Measurements from ENCODE around the gene SEC14L5. TPM values are rescaled to one million over a fixed set of nuclear protein-coding genes. Genes with fewer than 3 reads are reported as not detected.

SEC14L5 gene
- total and polyA plus RNA-seq, 2 of the 4 experiments (the other 2 are of a cell fraction) = 0.07 TPM; not detected in 1

DNA sequence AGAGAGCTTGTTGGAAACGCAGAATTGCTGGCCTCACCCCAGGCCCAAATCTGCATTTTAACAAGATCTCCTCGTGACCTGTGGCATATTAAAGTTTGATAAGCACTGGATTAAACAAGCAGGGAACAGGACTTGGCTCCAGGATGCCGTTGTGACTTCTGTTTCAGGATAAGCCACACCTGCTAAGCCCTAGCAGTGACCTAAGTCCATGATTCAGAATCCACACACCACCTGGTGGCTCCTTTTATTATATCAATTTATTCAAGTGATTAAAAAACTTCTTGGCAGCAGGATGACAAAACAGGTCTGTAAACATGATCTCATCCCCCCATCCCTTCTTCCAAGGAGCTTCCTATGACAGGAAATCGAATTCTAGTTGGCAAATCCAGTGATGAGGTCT is 66.5 kb downstream of the SEC14L5 start:
- Histone ChIP-seq H3K27ac (ENCODE audit: insufficient read depth, low read length) (no peak overlapping the region), H3K23ac (ENCODE audit: low read depth, low read length) (no peak overlapping the region), H3K4me1 (ENCODE audit: control insufficient read depth, insufficient read depth, low read length) (no peaks in the 10 kb centered on the region), H4K8ac (ENCODE audit: low read depth in 2 of 2, low read length in 2 of 2) (no peak overlapping the region), H3K9ac (ENCODE audit: low read depth, low read length) (no peak overlapping the region), H2BK120ac (ENCODE audit: low read depth, low read length) (no peak overlapping the region), H3K56ac (ENCODE audit: extremely low read depth, insufficient read depth, low read length) (no peak overlapping the region), H2AFZ (replicated peaks; ENCODE audit: low read length, poor library complexity) (no peak overlapping the region), H4K91ac (ENCODE audit: insufficient read depth, low read depth, low read length) (no peak overlapping the region), H2BK5ac (ENCODE audit: low read depth, low read length, poor library complexity, severe bottlenecking) (no peak overlapping the region), H4K20me1 (ENCODE audit: insufficient read depth, low read length) (no peaks in the 10 kb centered on the region), H3K18ac (ENCODE audit: low read depth, low read length) (no peak overlapping the region), H3K9me1 (ENCODE audit: insufficient read depth, low read length) (no peaks in the 10 kb centered on the region), H3K4me3 (ENCODE audit: insufficient read depth, low read depth, low read length) (no peak overlapping the region), H3K4me2 (ENCODE audit: low read depth, low read length) (no peak overlapping the region), H4K5ac (ENCODE audit: low read depth, low read length) (no peak overlapping the region), H2AK5ac (ENCODE audit: low read depth, low read length) (no peak overlapping the region), H3K36me3 (ENCODE audit: control insufficient read depth, insufficient read depth, low read length) (no peaks in the 10 kb centered on the region), H3K9me3 (ENCODE audit: control insufficient read depth, insufficient read depth, low read length) (no peaks in the 10 kb centered on the region), H3K27me3 (ENCODE audit: control insufficient read depth, insufficient read depth, low read length) (peaks cover 5% of the 10 kb centered on the region; the same call in 1 of the 2 replicates), H3K14ac (replicated peaks; ENCODE audit: low read depth, low read length) (no peak overlapping the region), H2AK9ac (replicated peaks; ENCODE audit: low read depth, low read length, poor library complexity) (no peak overlapping the region), H3K4ac (ENCODE audit: low read depth, low read length) (no peak overlapping the region), H2BK15ac (ENCODE audit: low read depth, low read length) (no peak overlapping the region), H2BK20ac (ENCODE audit: low read depth, low read length) (no peak overlapping the region), H3K79me1 (ENCODE audit: low read depth in 1 of 2, low read length in 2 of 2) (no peaks in the 10 kb centered on the region)
- intact Hi-C loops (cut with micrococcal nuclease) = no loop called here
- in situ Hi-C loops (cut with MboI; ENCODE audit: low sequenced_read_pairs) = no loop called here
- CTCF ChIA-PET = no interaction called here
- no peak for TF ChIP-seq RAD21 (IDR thresholded peaks at IDR 0.05; ENCODE audit: low read length)
- TF ChIP-seq, protein P1, sequence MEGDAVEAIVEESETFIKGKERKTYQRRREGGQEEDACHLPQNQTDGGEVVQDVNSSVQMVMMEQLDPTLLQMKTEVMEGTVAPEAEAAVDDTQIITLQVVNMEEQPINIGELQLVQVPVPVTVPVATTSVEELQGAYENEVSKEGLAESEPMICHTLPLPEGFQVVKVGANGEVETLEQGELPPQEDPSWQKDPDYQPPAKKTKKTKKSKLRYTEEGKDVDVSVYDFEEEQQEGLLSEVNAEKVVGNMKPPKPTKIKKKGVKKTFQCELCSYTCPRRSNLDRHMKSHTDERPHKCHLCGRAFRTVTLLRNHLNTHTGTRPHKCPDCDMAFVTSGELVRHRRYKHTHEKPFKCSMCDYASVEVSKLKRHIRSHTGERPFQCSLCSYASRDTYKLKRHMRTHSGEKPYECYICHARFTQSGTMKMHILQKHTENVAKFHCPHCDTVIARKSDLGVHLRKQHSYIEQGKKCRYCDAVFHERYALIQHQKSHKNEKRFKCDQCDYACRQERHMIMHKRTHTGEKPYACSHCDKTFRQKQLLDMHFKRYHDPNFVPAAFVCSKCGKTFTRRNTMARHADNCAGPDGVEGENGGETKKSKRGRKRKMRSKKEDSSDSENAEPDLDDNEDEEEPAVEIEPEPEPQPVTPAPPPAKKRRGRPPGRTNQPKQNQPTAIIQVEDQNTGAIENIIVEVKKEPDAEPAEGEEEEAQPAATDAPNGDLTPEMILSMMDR (conservative IDR thresholded peaks at IDR 0.05; ENCODE audit: low read depth, low read length) = no peak
- TF ChIP-seq CHD1 (IDR thresholded peaks at IDR 0.05; ENCODE audit: low read depth, low read length) = no peak
- TF ChIP-seq SMC3 (IDR thresholded peaks at IDR 0.05; ENCODE audit: low read depth, low read length) = no peak
- no peak for TF ChIP-seq FOS (IDR thresholded peaks at IDR 0.05; ENCODE audit: low read depth, low read length)
- TF ChIP-seq POLR2A (IDR thresholded peaks at IDR 0.05; ENCODE audit: low read depth, low read length) = no peak
- no peak for TF ChIP-seq MAZ (IDR thresholded peaks at IDR 0.05; ENCODE audit: borderline replicate concordance, low read depth, low read length)
- no peak for TF ChIP-seq RCOR1 (IDR thresholded peaks at IDR 0.05; ENCODE audit: insufficient replicate concordance, low read length)
- no peak for TF ChIP-seq RFX5 (IDR thresholded peaks at IDR 0.05; ENCODE audit: low read depth, low read length)
- TF ChIP-seq, protein P2, sequence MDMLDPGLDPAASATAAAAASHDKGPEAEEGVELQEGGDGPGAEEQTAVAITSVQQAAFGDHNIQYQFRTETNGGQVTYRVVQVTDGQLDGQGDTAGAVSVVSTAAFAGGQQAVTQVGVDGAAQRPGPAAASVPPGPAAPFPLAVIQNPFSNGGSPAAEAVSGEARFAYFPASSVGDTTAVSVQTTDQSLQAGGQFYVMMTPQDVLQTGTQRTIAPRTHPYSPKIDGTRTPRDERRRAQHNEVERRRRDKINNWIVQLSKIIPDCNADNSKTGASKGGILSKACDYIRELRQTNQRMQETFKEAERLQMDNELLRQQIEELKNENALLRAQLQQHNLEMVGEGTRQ (IDR thresholded peaks at IDR 0.05; ENCODE audit: low read depth, low read length) = no peak
- no peak for TF ChIP-seq NFE2L2 (IDR thresholded peaks at IDR 0.05; ENCODE audit: low read depth, low read length)
- TF ChIP-seq CEBPB (IDR thresholded peaks at IDR 0.05; ENCODE audit: low read depth, low read length) = no peak
- no peak for TF ChIP-seq ELK1 (IDR thresholded peaks at IDR 0.05; ENCODE audit: borderline replicate concordance, low read depth, low read length)
- TF ChIP-seq BHLHE40 (IDR thresholded peaks at IDR 0.05; ENCODE audit: low read depth, low read length) = no peak
- no peak for TF ChIP-seq MAFK (IDR thresholded peaks at IDR 0.05; ENCODE audit: low read depth, low read length)
- POLR2A ChIA-PET (ENCODE audit: unreplicated experiment) = no interaction called here
- ATAC-seq (ENCODE audit: low read depth) (no peak), DNase-seq (no peak)
- dilution Hi-C loops (cut with HindIII; ENCODE audit: low sequenced_read_pairs, unreplicated experiment) = no loop called here
- no TSS peak for BruUV-seq (replicated peaks)
- WGBS, 2 experiments (ENCODE audit: extremely low coverage in 2 of 2, insufficient read length in 1 of 2) = no CpG with 5 or more reads among the region's 4 CpGs
